HG03432 (cell line): Measurements from ENCODE around the gene LACRT.
"Not testable (repeated sequence)": the region's sequence is repeated elsewhere in the genome, so short reads cannot be mapped to it uniquely, and the experiment has no call there.

Experiments used
- ATAC-seq: cut with Tn5 transposase; IDR thresholded peaks from one replicate; pipeline ENCODE4 v1.9.1; 2021; ENCODE audit warnings: mild to moderate bottlenecking, moderate library complexity; ENCODE audit not compliant: unreplicated experiment

LACRT gene

GRCh38 chr12:54641089-54641488, 6.4 kb upstream of the LACRT start:
- ATAC-seq: no peak

GRCh38 chr12:54639112-54639511, 4.4 kb upstream of the LACRT start:
- not testable (repeated sequence) for ATAC-seq

GRCh38 chr12:54631988-54632728, 2.5 kb downstream of the LACRT start:
- no peak for ATAC-seq

- ATAC-seq: no peak
These were observed 3.1 kb downstream of the LACRT start for GRCh38 chr12:54631551-54631950.

- no peak for ATAC-seq
These were observed 4.8 kb downstream of the LACRT start for GRCh38 chr12:54629925-54630324.

- ATAC-seq: no peak
These were observed 6.4 kb downstream of the LACRT start for GRCh38 chr12:54628186-54628846.

GRCh38 chr12:54627304-54627703, 7.4 kb downstream of the LACRT start:
- ATAC-seq: no peak

- ATAC-seq: no peak
These were observed 9.1 kb downstream of the LACRT start for GRCh38 chr12:54625598-54625997.

- ATAC-seq: no peak
These were observed 10.1 kb downstream of the LACRT start for GRCh38 chr12:54624315-54625279.

GRCh38 chr12:54622463-54623183, 12.1 kb downstream of the LACRT start:
- ATAC-seq: no peak

- ATAC-seq: no peak
These were observed 17.6 kb downstream of the LACRT start for GRCh38 chr12:54616933-54617680.

- no peak for ATAC-seq
These were observed 22.4 kb downstream of the LACRT start for GRCh38 chr12:54612225-54612750.

- ATAC-seq: no peak
These were observed 23.0 kb downstream of the LACRT start for GRCh38 chr12:54611715-54612149.

GRCh38 chr12:54608769-54609168, 25.9 kb downstream of the LACRT start:
- no peak for ATAC-seq

- no peak for ATAC-seq
These were observed 26.5 kb downstream of the LACRT start for GRCh38 chr12:54608156-54608555.

GRCh38 chr12:54606556-54606955, 28.1 kb downstream of the LACRT start:
- no peak for ATAC-seq

- ATAC-seq: no peak
These were observed 29.3 kb downstream of the LACRT start for GRCh38 chr12:54605138-54605970.

GRCh38 chr12:54604436-54604835, 30.3 kb downstream of the LACRT start:
- ATAC-seq: no peak

- no peak for ATAC-seq
These were observed 30.8 kb downstream of the LACRT start for GRCh38 chr12:54603872-54604271.
